ENCODE results near the gene COBL.

Gene COBL

DNA sequence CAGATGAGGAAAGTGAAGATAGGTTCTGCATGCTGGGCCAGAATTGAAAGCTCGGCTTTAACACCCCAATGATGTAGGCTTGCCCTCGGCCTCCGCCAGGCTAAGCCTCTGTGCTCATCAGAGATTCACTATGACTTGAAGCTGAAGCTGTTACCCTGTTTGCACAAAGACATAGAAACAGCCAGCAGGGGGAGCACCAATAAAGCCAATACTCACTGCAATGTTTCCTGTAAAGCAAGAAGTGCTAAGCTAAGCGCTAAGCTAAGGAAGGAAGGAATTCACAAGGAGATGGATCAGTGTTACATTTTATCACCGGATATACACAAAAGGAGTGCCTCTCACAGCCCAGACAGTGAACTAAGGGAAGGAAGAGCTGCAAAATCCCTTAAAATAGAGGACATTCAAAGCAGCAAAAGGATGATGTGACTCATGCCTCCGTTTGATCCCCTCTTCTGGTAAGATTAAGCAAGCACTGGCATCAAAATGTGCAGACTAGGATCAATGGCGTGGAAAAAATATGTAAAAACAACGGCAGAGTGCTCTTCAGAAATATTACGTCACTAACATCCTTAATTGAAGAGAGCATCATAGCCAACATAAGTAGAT lies 153.8 kb downstream of the COBL start:
- peak; percentile 89 for TF ChIP-seq CTCF (IDR thresholded peaks at IDR 0.05; ENCODE audit: low read depth, low read length, missing control alignments)
- H3K27me3 ChIP-seq (replicated peaks), result peaks cover 5% of the 10 kb centered on the region
- no peak overlapping the region for H3K4me3 ChIP-seq (ENCODE audit: low read depth, low read length)
- no peak overlapping the region for H3K27ac ChIP-seq
- H3K36me3 ChIP-seq (replicated peaks), result no peaks in the 10 kb centered on the region
- DNase-seq, result peak; percentile 91
- in situ Hi-C loops (cut with HindIII; ENCODE audit: low pct_ligation_motif_present, low sequenced_read_pairs), result no loop called here

GRCh38 chr7:51161937-51162336 lies 154.7 kb downstream of the COBL start:
- no peak overlapping the region for H3K27ac ChIP-seq
- no peak for TF ChIP-seq CTCF (IDR thresholded peaks at IDR 0.05; ENCODE audit: low read depth, low read length, missing control alignments)
- H3K27me3 ChIP-seq (replicated peaks), result peaks cover 5% of the 10 kb centered on the region
- in situ Hi-C loops (cut with HindIII; ENCODE audit: low pct_ligation_motif_present, low sequenced_read_pairs), result no loop called here
- no peaks in the 10 kb centered on the region for H3K36me3 ChIP-seq (replicated peaks)
- no peak for DNase-seq
- no peak overlapping the region for H3K4me3 ChIP-seq (ENCODE audit: low read depth, low read length)

DNA sequence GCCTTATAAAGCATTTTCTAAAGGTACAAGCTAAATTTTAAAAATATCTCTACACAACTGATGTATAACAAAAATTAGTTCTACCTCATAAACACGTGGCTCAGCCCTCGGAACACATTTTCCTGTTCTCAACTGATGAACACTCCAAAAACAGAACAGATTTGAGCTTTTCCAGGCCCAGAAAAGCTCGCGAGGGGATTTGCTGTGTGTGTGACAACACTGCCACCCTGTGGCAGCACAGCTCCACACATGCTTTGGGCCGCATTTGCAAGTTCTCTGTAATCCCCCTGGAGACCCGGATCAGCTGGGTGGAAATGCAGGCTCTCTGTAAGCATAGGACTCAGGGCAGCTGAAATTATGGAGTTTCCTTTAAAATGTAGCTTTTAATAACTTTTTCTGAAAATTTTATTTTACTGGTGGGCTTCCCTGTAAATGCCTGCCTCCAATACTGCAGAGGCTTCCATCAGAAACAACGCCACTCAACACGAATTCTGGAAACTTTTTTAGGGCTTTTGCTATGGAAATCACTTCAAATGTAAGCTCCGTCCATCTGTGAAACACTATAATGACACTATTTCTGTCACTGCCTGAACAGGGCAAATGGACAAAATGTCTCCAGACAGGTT lies 155.5 kb downstream of the COBL start:
- Histone ChIP-seq H3K4me3 (ENCODE audit: low read depth, low read length) (no peak overlapping the region), H3K36me3 (replicated peaks) (no peaks in the 10 kb centered on the region), H3K27me3 (replicated peaks) (peaks cover 5% of the 10 kb centered on the region), H3K27ac (no peak overlapping the region)
- TF ChIP-seq CTCF (IDR thresholded peaks at IDR 0.05; ENCODE audit: low read depth, low read length, missing control alignments), result peak; percentile 98
- peak; percentile 33 for DNase-seq
- in situ Hi-C loops (cut with HindIII; ENCODE audit: low pct_ligation_motif_present, low sequenced_read_pairs), result no loop called here

DNA sequence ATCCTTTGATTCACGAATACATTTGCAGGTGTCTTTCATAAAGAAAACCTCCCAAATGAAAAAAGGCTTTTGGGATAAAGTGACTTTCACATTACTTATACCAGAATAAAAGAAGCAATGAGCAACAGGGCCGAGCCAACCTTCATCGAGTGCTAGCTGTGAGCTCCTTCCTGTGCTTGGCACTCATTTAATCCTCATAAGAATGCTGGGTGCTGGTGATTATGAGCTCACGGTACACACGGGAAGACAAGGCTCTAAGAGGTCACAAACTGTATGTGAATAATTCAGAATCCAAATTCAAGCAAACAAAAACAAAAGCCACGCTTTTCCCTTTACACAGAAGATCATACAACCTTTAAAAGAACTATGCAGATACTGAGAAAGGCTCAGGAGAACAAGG lies 156.2 kb downstream of the COBL start:
- Histone ChIP-seq H3K4me3 (ENCODE audit: low read depth, low read length) (no peak overlapping the region), H3K27ac (no peak overlapping the region), H3K36me3 (replicated peaks) (no peaks in the 10 kb centered on the region), H3K27me3 (replicated peaks) (peaks cover 5% of the 10 kb centered on the region)
- no peak for DNase-seq
- no peak for TF ChIP-seq CTCF (IDR thresholded peaks at IDR 0.05; ENCODE audit: low read depth, low read length, missing control alignments)
- in situ Hi-C loops (cut with HindIII; ENCODE audit: low pct_ligation_motif_present, low sequenced_read_pairs), result no loop called here

- no peak overlapping the region for H3K27ac ChIP-seq
- H3K36me3 ChIP-seq (replicated peaks), result no peaks in the 10 kb centered on the region
- H3K27me3 ChIP-seq (replicated peaks), result peaks cover 5% of the 10 kb centered on the region
- TF ChIP-seq CTCF (IDR thresholded peaks at IDR 0.05; ENCODE audit: low read depth, low read length, missing control alignments), result no peak
- in situ Hi-C loops (cut with HindIII; ENCODE audit: low pct_ligation_motif_present, low sequenced_read_pairs), result no loop called here
- no peak overlapping the region for H3K4me3 ChIP-seq (ENCODE audit: low read depth, low read length)
- DNase-seq, result no peak
Measured at GRCh38 chr7:51158742-51159445, 157.7 kb downstream of the COBL start.

Data from brain microvascular endothelial cell (primary cell).